Gastroesophageal sphincter (tissue), 4 donors: Measurements from ENCODE around the gene ABCA1. TPM values are rescaled to one million over a fixed set of nuclear protein-coding genes. Genes with fewer than 3 reads are reported as not detected.

ENCODE experiments used
- ATAC-seq: fragments of 150-250 bp; one replicate; pipeline ENCODE4 v1.9.1; 2016; ENCODE audit warnings: mild to moderate bottlenecking, moderate library complexity
- H3K27ac ChIP-seq, 4 donors: fragments of 200-600 bp; sonication (generic) in 3 of 4; 1 replicate in 3 of 4; 2 replicates in 1 of 4; pipeline ENCODE4 v1.5.1; 2016 to 2019
- H3K27me3 ChIP-seq: fragments of 200-600 bp; sonication (generic); one replicate; pipeline ENCODE4 v1.5.1; 2019
- H3K36me3 ChIP-seq, 2 donors: fragments of 200-600 bp; sonication (generic); one replicate each; pipeline ENCODE4 v1.5.1; 2019; ENCODE audit warnings: control low read depth in 1 of 2
- H3K4me1 ChIP-seq, 3 donors: fragments of 200-600 bp; sonication (generic); 1 replicate in 2 of 3; 2 replicates in 1 of 3; pipeline ENCODE4 v1.5.1; 2016 to 2019; ENCODE audit warnings: control low read depth in 2 of 3
- H3K4me3 ChIP-seq, 2 donors: fragments of 200-600 bp; sonication (generic); one replicate each; pipeline ENCODE4 v1.5.1; 2019; ENCODE audit warnings: mild to moderate bottlenecking in 1 of 2, moderate library complexity in 1 of 2
- H3K9me3 ChIP-seq, 3 donors: fragments of 200-600 bp; sonication (generic); one replicate each; pipeline ENCODE4 v1.5.1; 2017 to 2019; ENCODE audit warnings: control low read depth in 2 of 3
- EP300 ChIP-seq: sonication (generic); formaldehyde crosslinking; IDR thresholded peaks from one replicate; pipeline ENCODE4 v1.6.1; 2017; ENCODE audit warnings: antibody characterized with exemption, mild to moderate bottlenecking
- POLR2A ChIP-seq, 2 donors: fragments of 450-650 bp; IDR thresholded peaks; one replicate each; pipeline ENCODE4 v1.6.1; 2017; ENCODE audit warnings: antibody characterized with exemption in 2 of 2, mild to moderate bottlenecking in 2 of 2, moderate library complexity in 1 of 2
- POLR2AphosphoS5 ChIP-seq: sonication (generic); formaldehyde crosslinking; IDR thresholded peaks from one replicate; pipeline ENCODE4 v1.6.1; 2017; ENCODE audit warnings: antibody characterized with exemption
- WGBS, 2 donors: methylation state at CpG; one replicate each; pipeline ENCODE4 v1.1.5; 2018; ENCODE audit warnings: low coverage in 1 of 2; 5-methylcytosine and 5-hydroxymethylcytosine counted together
- total RNA-seq, 4 donors: library from RNA; depleted of rRNA; stranded (reverse); fragments of >200 nt; gene quantifications; one replicate each; pipeline ENCODE4 v1.1.0, GENCODE V29; 2016
- TF ChIP-seq, protein P1 (sequence below), 4 experiments: fragments of 200-600 bp in 2 of 4; fragments of 450-650 bp in 2 of 4; sonication (generic) in 1 of 4; IDR thresholded peaks; one replicate each; pipeline ENCODE4 v1.5.1; 2017 to 2019; ENCODE audit warnings: antibody characterized with exemption in 4 of 4, mild to moderate bottlenecking in 2 of 4, moderate library complexity in 2 of 4

ABCA1 gene
- total RNA-seq, 4 donors from 2014 or later = 46.2 to 91.5 (median 64.9) TPM

DNA sequence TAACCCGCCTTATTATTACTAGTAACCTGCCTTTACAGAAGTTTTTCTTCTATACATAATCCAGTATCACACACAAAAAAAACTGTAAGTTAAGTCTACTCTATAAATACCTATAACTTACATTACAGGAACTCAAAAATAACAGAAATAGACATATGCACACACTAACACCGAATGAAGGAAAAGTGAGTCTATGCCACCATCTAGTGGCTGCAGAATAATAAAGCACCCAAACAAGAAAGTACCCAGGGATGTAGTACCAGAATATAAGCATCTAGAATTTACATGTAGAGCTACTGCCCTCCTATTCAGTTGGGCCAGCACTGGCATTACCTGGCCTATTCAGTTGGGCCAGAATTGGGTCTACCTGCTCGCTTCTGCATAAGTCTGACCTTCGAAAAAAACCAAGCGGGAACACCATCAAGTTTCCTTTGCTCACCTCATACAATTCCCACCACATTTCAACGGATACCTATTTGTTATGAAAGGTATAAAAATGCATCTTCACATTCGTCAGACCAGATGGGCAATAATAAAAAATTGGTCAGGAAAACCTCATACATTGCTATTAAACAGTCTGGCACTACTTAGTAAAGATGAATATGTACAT lies 184.5 kb downstream of the ABCA1 start:
- H3K9me3 ChIP-seq = no peaks in the 10 kb centered on the region
- no peaks in the 10 kb centered on the region for H3K36me3 ChIP-seq
- H3K4me1 ChIP-seq = peaks cover 0 to 5% (median 0%) of the 10 kb centered on the region in 3 donors
- H3K27ac ChIP-seq = no peak overlapping the region
- no peak for ATAC-seq
- 24 to 28% methylated on average over 7 of the region's 7 CpGs for WGBS, 2 donors
- TF ChIP-seq, protein P1, sequence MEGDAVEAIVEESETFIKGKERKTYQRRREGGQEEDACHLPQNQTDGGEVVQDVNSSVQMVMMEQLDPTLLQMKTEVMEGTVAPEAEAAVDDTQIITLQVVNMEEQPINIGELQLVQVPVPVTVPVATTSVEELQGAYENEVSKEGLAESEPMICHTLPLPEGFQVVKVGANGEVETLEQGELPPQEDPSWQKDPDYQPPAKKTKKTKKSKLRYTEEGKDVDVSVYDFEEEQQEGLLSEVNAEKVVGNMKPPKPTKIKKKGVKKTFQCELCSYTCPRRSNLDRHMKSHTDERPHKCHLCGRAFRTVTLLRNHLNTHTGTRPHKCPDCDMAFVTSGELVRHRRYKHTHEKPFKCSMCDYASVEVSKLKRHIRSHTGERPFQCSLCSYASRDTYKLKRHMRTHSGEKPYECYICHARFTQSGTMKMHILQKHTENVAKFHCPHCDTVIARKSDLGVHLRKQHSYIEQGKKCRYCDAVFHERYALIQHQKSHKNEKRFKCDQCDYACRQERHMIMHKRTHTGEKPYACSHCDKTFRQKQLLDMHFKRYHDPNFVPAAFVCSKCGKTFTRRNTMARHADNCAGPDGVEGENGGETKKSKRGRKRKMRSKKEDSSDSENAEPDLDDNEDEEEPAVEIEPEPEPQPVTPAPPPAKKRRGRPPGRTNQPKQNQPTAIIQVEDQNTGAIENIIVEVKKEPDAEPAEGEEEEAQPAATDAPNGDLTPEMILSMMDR (IDR thresholded peaks at IDR 0.05) = peak; percentile 39 to 71 (median 68)
- no peak for TF ChIP-seq POLR2AphosphoS5
- no peaks in the 10 kb centered on the region for H3K27me3 ChIP-seq
- no peak overlapping the region for H3K4me3 ChIP-seq

DNA sequence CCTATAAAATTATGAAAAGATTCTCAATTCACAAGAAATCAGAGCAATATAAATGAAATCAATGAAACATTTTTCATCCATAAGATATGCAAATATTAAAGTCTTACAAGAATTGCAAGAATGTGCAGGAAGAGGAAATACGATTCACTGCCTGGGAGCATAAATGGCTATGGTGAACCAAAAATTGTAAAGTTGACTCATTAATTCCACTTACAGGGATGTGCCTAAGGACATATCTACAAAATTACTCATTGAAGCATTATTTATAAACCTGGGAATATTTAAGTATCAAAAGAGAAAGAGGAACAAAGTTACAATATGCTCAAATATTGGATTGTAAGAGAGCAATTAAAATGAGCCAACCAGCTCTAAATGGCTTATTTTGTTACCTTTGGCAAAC lies 187.3 kb downstream of the ABCA1 start:
- H3K4me3 ChIP-seq = no peak overlapping the region
- H3K4me1 ChIP-seq = no peaks in the 10 kb centered on the region
- H3K9me3 ChIP-seq = no peaks in the 10 kb centered on the region
- H3K27me3 ChIP-seq = no peaks in the 10 kb centered on the region
- 17 to 29% methylated on average over 1 of the region's 1 CpG for WGBS, 2 donors
- no peak overlapping the region for H3K27ac ChIP-seq
- no peak for TF ChIP-seq POLR2A (IDR thresholded peaks at IDR 0.05)
- TF ChIP-seq EP300 = no peak
- no peak for TF ChIP-seq POLR2AphosphoS5
- TF ChIP-seq, protein P1 (IDR thresholded peaks at IDR 0.05) = no peak
- no peaks in the 10 kb centered on the region for H3K36me3 ChIP-seq
- no peak for ATAC-seq

DNA sequence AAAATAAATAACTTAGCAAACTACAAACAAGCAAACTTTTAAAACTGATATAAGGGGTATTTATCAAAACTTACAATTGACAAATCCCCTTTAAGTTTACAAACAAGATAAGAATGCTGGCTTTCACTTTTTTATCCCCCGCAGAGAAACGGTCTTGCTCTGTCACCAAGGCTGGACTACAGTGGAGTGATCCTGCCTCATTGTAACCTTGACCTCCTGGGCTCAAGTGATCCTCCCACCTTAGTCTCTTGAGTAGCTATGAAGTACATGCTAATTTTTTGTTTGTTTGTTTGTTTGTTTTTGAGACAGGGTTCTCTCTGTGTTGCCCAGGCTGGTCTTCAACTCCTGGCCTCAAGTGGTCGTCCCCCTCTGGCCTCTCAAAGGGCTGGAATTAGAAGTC lies 189.5 kb downstream of the ABCA1 start:
- H3K4me3 ChIP-seq = no peak overlapping the region
- TF ChIP-seq POLR2AphosphoS5 (no peak), EP300 (no peak), POLR2A (IDR thresholded peaks at IDR 0.05) (no peak)
- TF ChIP-seq, protein P1 (IDR thresholded peaks at IDR 0.05) = no peak
- ATAC-seq = no peak

More for the DNA sequence above, 189.5 kb downstream of the ABCA1 start:
- no peaks in the 10 kb centered on the region for H3K27me3 ChIP-seq
- no peaks in the 10 kb centered on the region for H3K9me3 ChIP-seq
- H3K27ac ChIP-seq = no peak overlapping the region
- 70 to 76% methylated on average over 2 to 3 of the region's 3 CpGs for WGBS, 2 donors
- no peaks in the 10 kb centered on the region for H3K36me3 ChIP-seq
- no peaks in the 10 kb centered on the region for H3K4me1 ChIP-seq

Other genes starting within 250 kb of the ABCA1 start
- gene OR13D1, start 233.6 kb downstream of the ABCA1 start, total RNA-seq = not detected
- 10 to 100 TPM; 21.9 to 42.0 (median 24.4) TPM for gene NIPSNAP3A, start 180.5 kb downstream of the ABCA1 start, total RNA-seq
- gene NIPSNAP3B, start 164.0 kb downstream of the ABCA1 start, total RNA-seq = 10 to 100 TPM in 1 of 4 donors, 1 to 10 TPM in 3; 1.7 to 10.1 (median 3.2) TPM